Neural cell (in vitro differentiated cells): ENCODE data around the gene SETBP1. TPM values are rescaled to one million over a fixed set of nuclear protein-coding genes. Genes with fewer than 3 reads are reported as not detected.

Experiments
- H2AFZ ChIP-seq: fragments of 200-600, 300-800 bp; sonication (generic), shearing (Covaris generic); 2 replicates; pipeline ENCODE4 v1.6.0; 2014; ENCODE audit warnings: low read depth, mild to moderate bottlenecking, antibody characterized with exemption, low read length, moderate library complexity
- H3F3A ChIP-seq: fragments of 200-600 bp; shearing (Covaris generic); 2 replicates; pipeline ENCODE4 v1.6.1; 2016; ENCODE audit warnings: mild to moderate bottlenecking, moderate library complexity, mixed read lengths, antibody characterized with exemption, low read length; ENCODE audit not compliant: insufficient read depth, poor library complexity, severe bottlenecking
- H3K27ac ChIP-seq: fragments of 200-600, 300-800 bp; sonication (generic), shearing (Covaris generic); 2 replicates; pipeline ENCODE4 v1.5.1; 2014; ENCODE audit warnings: mild to moderate bottlenecking, low read length, moderate library complexity
- H3K27me3 ChIP-seq: fragments of 300-800, 200-600 bp; sonication (generic), shearing (Covaris generic); 2 replicates; pipeline ENCODE4 v1.6.0; 2014; ENCODE audit warnings: mild to moderate bottlenecking, low read depth, low read length, moderate library complexity; ENCODE audit not compliant: insufficient read depth
- H3K36me3 ChIP-seq: fragments of 300-800, 200-600 bp; sonication (generic), shearing (Covaris generic); 2 replicates; pipeline ENCODE4 v1.5.1; 2014; ENCODE audit warnings: mild to moderate bottlenecking, antibody characterized with exemption, low read length, moderate library complexity; ENCODE audit not compliant: insufficient read depth
- H3K4me2 ChIP-seq: fragments of 300-800, 200-600 bp; sonication (generic), shearing (Covaris generic); 2 replicates; pipeline ENCODE4 v1.6.0; 2014; ENCODE audit warnings: mild to moderate bottlenecking, low read length
- H3K4me3 ChIP-seq: fragments of 300-800, 200-600 bp; sonication (generic), shearing (Covaris generic); 2 replicates; pipeline ENCODE4 v1.5.1; 2014; ENCODE audit warnings: mild to moderate bottlenecking, low read length, moderate library complexity
- H3K79me2 ChIP-seq: fragments of 200-600 bp; shearing (Covaris generic); replicated peaks from 2 replicates; pipeline ENCODE4 v1.6.0; 2014; ENCODE audit warnings: mild to moderate bottlenecking, low read length, moderate library complexity; ENCODE audit not compliant: insufficient read depth
- H3K9ac ChIP-seq: fragments of 300-800, 200-600 bp; sonication (generic), shearing (Covaris generic); 2 replicates; pipeline ENCODE4 v1.6.1; 2016; ENCODE audit warnings: mild to moderate bottlenecking, low read length, mixed read lengths
- H3K9me2 ChIP-seq: fragments of 200-600 bp; shearing (Covaris generic); 2 replicates; pipeline ENCODE4 v1.6.1; 2016; ENCODE audit warnings: mild to moderate bottlenecking, low read length, mixed read lengths; ENCODE audit not compliant: insufficient read depth
- H3K9me3 ChIP-seq: fragments of 200-600, 300-800 bp; sonication (generic), shearing (Covaris generic); 2 replicates; pipeline ENCODE4 v1.6.1; 2016; ENCODE audit warnings: mild to moderate bottlenecking, mixed run types, low read length, moderate library complexity, mixed read lengths
- H4K20me1 ChIP-seq: fragments of 200-600 bp; shearing (Covaris generic); 2 replicates; pipeline ENCODE4 v1.6.1; 2016; ENCODE audit warnings: mild to moderate bottlenecking, mixed run types; ENCODE audit not compliant: insufficient read depth
- CTCF ChIP-seq: fragments of 450-650 bp; IDR thresholded peaks from 2 replicates; pipeline ENCODE4 v1.5.1; 2014; ENCODE audit warnings: antibody characterized with exemption, mild to moderate bottlenecking, moderate library complexity; ENCODE audit not compliant: poor library complexity, severe bottlenecking
- EP300 ChIP-seq: fragments of 450-650 bp; conservative IDR thresholded peaks from 2 replicates; pipeline ENCODE4 v1.6.1; 2014; ENCODE audit warnings: antibody characterized with exemption, mild to moderate bottlenecking, moderate library complexity; ENCODE audit not compliant: poor library complexity, severe bottlenecking
- EZH2 ChIP-seq: fragments of 200-600, 300-800 bp; shearing (Covaris generic), sonication (generic); IDR thresholded peaks from 2 replicates; pipeline ENCODE4 v1.6.1; 2014; ENCODE audit warnings: antibody characterized with exemption, low read length, borderline replicate concordance, mild to moderate bottlenecking; ENCODE audit not compliant: insufficient read depth, poor library complexity, severe bottlenecking
- MXI1 ChIP-seq: fragments of 450-650 bp; conservative IDR thresholded peaks from 2 replicates; pipeline ENCODE4 v1.6.1; 2014; ENCODE audit warnings: antibody characterized with exemption, mild to moderate bottlenecking; ENCODE audit not compliant: poor library complexity, severe bottlenecking
- POLR2AphosphoS5 ChIP-seq: IDR thresholded peaks from 2 replicates; pipeline ENCODE4 v1.6.1; 2012
- RAD21 ChIP-seq: fragments of 450-650 bp; conservative IDR thresholded peaks from 2 replicates; pipeline ENCODE4 v1.6.1; 2014; ENCODE audit warnings: antibody characterized with exemption, mild to moderate bottlenecking, moderate library complexity
- SMC3 ChIP-seq: fragments of 450-650 bp; conservative IDR thresholded peaks from 2 replicates; pipeline ENCODE4 v1.6.1; 2014; ENCODE audit warnings: antibody characterized with exemption, mild to moderate bottlenecking, moderate library complexity; ENCODE audit not compliant: poor library complexity
- TAF1 ChIP-seq: IDR thresholded peaks from 2 replicates; pipeline ENCODE4 v1.6.1; 2012; ENCODE audit warnings: low read depth
- polyA plus RNA-seq: library from polyadenylated mRNA; depleted of rRNA; stranded (reverse); fragments of >200 nt; gene quantifications from 2 replicates; pipeline ENCODE4 v1.2.3, GENCODE V29; 2014
- TF ChIP-seq, protein P1 (sequence below): IDR thresholded peaks from 2 replicates; pipeline ENCODE4 v1.6.1; 2012; ENCODE audit warnings: borderline replicate concordance

SETBP1 gene
- polyA plus RNA-seq, 1 donor from 2014 or later: 13.7 TPM

GRCh38 chr18:44957461-44957860 lies 276.8 kb downstream of the SETBP1 start:
- Histone ChIP-seq H3K27ac (no peak overlapping the region), H3K79me2 (peaks cover 18% of the 10 kb centered on the region), H3K9me2 (no peaks in the 10 kb centered on the region), H2AFZ (no peak overlapping the region), H3K9ac (no peak overlapping the region), H3K4me2 (no peak overlapping the region), H3K36me3 (peaks cover 12% of the 10 kb centered on the region), H3F3A (no peaks in the 10 kb centered on the region), H4K20me1 (no peaks in the 10 kb centered on the region), H3K9me3 (no peaks in the 10 kb centered on the region), H3K4me3 (no peak overlapping the region), H3K27me3 (no peaks in the 10 kb centered on the region)
- TF ChIP-seq, protein P1, sequence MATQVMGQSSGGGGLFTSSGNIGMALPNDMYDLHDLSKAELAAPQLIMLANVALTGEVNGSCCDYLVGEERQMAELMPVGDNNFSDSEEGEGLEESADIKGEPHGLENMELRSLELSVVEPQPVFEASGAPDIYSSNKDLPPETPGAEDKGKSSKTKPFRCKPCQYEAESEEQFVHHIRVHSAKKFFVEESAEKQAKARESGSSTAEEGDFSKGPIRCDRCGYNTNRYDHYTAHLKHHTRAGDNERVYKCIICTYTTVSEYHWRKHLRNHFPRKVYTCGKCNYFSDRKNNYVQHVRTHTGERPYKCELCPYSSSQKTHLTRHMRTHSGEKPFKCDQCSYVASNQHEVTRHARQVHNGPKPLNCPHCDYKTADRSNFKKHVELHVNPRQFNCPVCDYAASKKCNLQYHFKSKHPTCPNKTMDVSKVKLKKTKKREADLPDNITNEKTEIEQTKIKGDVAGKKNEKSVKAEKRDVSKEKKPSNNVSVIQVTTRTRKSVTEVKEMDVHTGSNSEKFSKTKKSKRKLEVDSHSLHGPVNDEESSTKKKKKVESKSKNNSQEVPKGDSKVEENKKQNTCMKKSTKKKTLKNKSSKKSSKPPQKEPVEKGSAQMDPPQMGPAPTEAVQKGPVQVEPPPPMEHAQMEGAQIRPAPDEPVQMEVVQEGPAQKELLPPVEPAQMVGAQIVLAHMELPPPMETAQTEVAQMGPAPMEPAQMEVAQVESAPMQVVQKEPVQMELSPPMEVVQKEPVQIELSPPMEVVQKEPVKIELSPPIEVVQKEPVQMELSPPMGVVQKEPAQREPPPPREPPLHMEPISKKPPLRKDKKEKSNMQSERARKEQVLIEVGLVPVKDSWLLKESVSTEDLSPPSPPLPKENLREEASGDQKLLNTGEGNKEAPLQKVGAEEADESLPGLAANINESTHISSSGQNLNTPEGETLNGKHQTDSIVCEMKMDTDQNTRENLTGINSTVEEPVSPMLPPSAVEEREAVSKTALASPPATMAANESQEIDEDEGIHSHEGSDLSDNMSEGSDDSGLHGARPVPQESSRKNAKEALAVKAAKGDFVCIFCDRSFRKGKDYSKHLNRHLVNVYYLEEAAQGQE: no peak
- TF ChIP-seq TAF1: no peak
- TF ChIP-seq POLR2AphosphoS5: no peak
- TF ChIP-seq EP300: no peak
- TF ChIP-seq SMC3: no peak
- TF ChIP-seq CTCF: no peak
- TF ChIP-seq EZH2: no peak
- TF ChIP-seq MXI1: no peak
- TF ChIP-seq RAD21: no peak

DNA sequence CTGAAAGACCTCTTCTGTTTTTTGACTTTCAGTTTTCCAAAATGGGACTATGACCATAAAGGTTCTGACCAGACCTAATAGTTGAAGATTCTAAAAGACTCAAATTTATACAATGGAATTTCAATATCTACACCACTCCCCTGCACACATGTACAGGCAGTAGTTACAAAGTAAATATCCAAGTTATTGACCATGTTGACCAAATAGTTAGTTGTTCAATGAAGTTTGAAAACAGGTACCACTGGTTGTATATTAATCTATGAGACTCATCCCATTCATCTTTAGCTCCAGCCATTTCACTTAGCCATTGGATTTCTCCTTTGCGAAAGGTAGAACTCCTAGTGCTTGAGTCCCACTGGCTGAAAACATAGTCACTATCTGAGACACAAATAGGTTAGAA lies 277.4 kb downstream of the SETBP1 start:
- Histone ChIP-seq H3K9me2 (no peaks in the 10 kb centered on the region), H3K27ac (no peak overlapping the region), H4K20me1 (no peaks in the 10 kb centered on the region)

More for the DNA sequence above, 277.4 kb downstream of the SETBP1 start:
- Histone ChIP-seq H3F3A (no peaks in the 10 kb centered on the region), H3K9me3 (no peaks in the 10 kb centered on the region), H3K27me3 (no peaks in the 10 kb centered on the region), H2AFZ (no peak overlapping the region), H3K4me3 (no peak overlapping the region), H3K9ac (no peak overlapping the region), H3K4me2 (no peak overlapping the region), H3K79me2 (peaks cover 23% of the 10 kb centered on the region), H3K36me3 (peaks cover 6% of the 10 kb centered on the region)
- TF ChIP-seq, protein P1: no peak
- no peak for TF ChIP-seq EZH2
- no peak for TF ChIP-seq POLR2AphosphoS5
- no peak for TF ChIP-seq MXI1
- no peak for TF ChIP-seq EP300
- TF ChIP-seq CTCF: no peak
- no peak for TF ChIP-seq RAD21
- no peak for TF ChIP-seq TAF1
- TF ChIP-seq SMC3: no peak
